ENCODE measurements around the gene UCHL3. TPM values are rescaled to one million over a fixed set of nuclear protein-coding genes. Genes with fewer than 3 reads are reported as not detected.
"Not testable (repeated sequence)": the region's sequence is repeated elsewhere in the genome, so short reads cannot be mapped to it uniquely, and the experiment has no call there.

Gene UCHL3
- total RNA-seq, 1 donor from 2014 or later: 23.2 TPM

DNA sequence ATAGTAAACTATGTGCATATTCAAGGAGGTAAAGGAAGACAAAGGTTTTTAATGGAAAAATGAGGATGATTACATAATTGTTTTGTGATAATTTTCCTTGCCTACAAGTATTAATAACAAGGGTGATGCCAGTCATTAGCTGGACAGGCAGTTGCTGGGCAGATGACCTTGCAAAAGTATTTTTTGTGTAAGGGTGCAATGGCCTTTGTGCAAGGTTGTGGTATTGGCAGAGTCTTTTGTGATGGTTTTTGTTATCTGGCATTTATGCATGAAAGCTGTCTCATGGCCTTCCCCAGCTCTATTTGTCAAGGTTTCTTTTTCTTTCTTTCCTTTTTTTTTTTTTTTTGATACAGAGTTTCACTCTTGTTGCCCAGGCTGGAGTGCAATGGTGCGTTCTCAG, 7.6 kb upstream of the UCHL3 start:
- no peaks in the 10 kb centered on the region for H3K9me3 ChIP-seq (replicated peaks)
- no peak for DNase-seq
- no peaks in the 10 kb centered on the region for H3K27me3 ChIP-seq (ENCODE audit: low read depth)
- no peak overlapping the region for H3K4me3 ChIP-seq
- intact Hi-C loops (cut with micrococcal nuclease): loop anchor here (5.0 to 10.0 kb wide), 2 partner anchors 65 to 237 kb away; no protein-coding TSS in a partner anchor
- H3K4me1 ChIP-seq: peaks cover 15% of the 10 kb centered on the region
- TF ChIP-seq, protein P1, sequence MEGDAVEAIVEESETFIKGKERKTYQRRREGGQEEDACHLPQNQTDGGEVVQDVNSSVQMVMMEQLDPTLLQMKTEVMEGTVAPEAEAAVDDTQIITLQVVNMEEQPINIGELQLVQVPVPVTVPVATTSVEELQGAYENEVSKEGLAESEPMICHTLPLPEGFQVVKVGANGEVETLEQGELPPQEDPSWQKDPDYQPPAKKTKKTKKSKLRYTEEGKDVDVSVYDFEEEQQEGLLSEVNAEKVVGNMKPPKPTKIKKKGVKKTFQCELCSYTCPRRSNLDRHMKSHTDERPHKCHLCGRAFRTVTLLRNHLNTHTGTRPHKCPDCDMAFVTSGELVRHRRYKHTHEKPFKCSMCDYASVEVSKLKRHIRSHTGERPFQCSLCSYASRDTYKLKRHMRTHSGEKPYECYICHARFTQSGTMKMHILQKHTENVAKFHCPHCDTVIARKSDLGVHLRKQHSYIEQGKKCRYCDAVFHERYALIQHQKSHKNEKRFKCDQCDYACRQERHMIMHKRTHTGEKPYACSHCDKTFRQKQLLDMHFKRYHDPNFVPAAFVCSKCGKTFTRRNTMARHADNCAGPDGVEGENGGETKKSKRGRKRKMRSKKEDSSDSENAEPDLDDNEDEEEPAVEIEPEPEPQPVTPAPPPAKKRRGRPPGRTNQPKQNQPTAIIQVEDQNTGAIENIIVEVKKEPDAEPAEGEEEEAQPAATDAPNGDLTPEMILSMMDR (IDR thresholded peaks at IDR 0.05; ENCODE audit: borderline replicate concordance): no peak
- H3K27ac ChIP-seq (replicated peaks): no peak overlapping the region
- H3K36me3 ChIP-seq: no peaks in the 10 kb centered on the region

DNA sequence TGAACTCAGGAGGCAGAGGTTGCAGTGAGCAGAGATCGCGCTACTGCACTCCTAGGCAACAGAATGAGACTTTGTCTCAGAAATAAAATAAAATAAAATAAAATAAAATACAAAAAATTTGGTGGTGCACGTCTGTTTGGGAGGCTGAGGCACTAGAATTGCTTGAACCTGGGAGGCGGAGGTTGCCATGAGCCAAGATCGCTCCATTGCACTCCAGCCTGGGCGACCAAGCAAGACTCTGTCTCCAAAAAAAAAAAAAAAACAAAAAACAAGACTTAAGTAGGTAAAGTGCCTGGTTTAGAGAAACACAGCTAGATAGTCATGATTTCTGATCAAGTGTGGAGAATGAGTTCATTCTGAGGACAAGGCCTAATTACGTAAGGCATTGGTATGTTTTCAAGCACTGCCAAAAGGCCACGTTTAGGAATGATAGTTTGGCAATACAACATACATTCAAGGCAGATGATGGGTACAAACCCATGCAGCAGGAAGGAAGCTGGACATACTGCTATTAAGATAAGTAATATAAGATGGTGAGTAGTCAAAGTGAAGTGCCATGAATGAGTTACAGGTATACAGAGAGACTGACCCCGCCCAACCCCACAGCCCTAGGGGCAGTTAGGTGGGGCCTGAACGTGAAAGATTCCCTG, 4.8 kb upstream of the UCHL3 start:
- TF ChIP-seq, protein P1 (IDR thresholded peaks at IDR 0.05; ENCODE audit: borderline replicate concordance): no peak
- H3K9me3 ChIP-seq (replicated peaks): no peaks in the 10 kb centered on the region
- H3K4me3 ChIP-seq: no peak overlapping the region
- peaks cover 6% of the 10 kb centered on the region for H3K4me1 ChIP-seq
- intact Hi-C loops (cut with micrococcal nuclease): loop anchor here (5.0 to 10.0 kb wide), 2 partner anchors 68 to 240 kb away; no protein-coding TSS in a partner anchor
- no peak overlapping the region for H3K27ac ChIP-seq (replicated peaks)
- no peaks in the 10 kb centered on the region for H3K27me3 ChIP-seq (ENCODE audit: low read depth)
- no peak for DNase-seq
- no peaks in the 10 kb centered on the region for H3K36me3 ChIP-seq

- H3K27ac ChIP-seq (replicated peaks); DNase-seq; H3K4me3 ChIP-seq; H3K36me3 ChIP-seq; H3K27me3 ChIP-seq (ENCODE audit: low read depth); H3K9me3 ChIP-seq (replicated peaks): not testable (repeated sequence)
- intact Hi-C loops (cut with micrococcal nuclease): loop anchor here (10.0 kb wide), 1 partner anchor 241 kb away; no protein-coding TSS in a partner anchor
- peaks cover 12% of the 10 kb centered on the region for H3K4me1 ChIP-seq
Measured at GRCh38 chr13:75545386-75545785, 4.2 kb upstream of the UCHL3 start.

DNA sequence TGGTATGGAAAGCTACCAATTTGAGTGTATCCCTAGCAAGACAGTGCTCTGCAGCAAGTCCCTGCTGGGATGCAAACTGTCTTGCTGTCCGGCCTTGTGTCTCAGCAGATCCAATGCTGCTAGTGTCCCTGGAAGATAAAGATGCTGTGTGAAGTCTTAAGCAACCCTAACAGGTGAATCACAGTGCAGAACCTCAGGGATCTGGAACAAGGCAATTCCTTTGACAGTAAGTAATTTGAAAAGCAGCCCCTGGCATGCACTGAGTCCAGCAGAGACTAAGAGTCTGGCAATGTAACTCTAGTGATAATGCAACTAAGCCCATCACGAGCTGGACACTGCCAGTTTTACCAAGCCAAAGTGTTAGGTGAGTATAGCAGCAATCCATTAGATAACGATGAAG, 1.7 kb upstream of the UCHL3 start:
- TF ChIP-seq, protein P1 (IDR thresholded peaks at IDR 0.05; ENCODE audit: borderline replicate concordance): no peak
- H3K27me3 ChIP-seq (ENCODE audit: low read depth): no peaks in the 10 kb centered on the region
- H3K9me3 ChIP-seq (replicated peaks): no peaks in the 10 kb centered on the region
- H3K36me3 ChIP-seq: no peaks in the 10 kb centered on the region
- H3K27ac ChIP-seq (replicated peaks): no peak overlapping the region
- intact Hi-C loops (cut with micrococcal nuclease): loop anchor here (10.0 kb wide), 1 partner anchor 243 kb away; no protein-coding TSS in a partner anchor
- H3K4me3 ChIP-seq: no peak overlapping the region
- H3K4me1 ChIP-seq: peaks cover 20% of the 10 kb centered on the region
- no peak for DNase-seq

GRCh38 chr13:75550159-75550567, 572 bp downstream of the UCHL3 start:
- Histone ChIP-seq H3K4me3 (peak overlapping the region; percentile 93), H3K27ac (replicated peaks) (peak overlapping the region; percentile 90), H3K4me1 (peaks cover 20% of the 10 kb centered on the region), H3K9me3 (replicated peaks) (no peaks in the 10 kb centered on the region), H3K27me3 (ENCODE audit: low read depth) (no peaks in the 10 kb centered on the region), H3K36me3 (peaks cover 10% of the 10 kb centered on the region)
- no peak for DNase-seq
- intact Hi-C loops (cut with micrococcal nuclease): no loop called here
- TF ChIP-seq, protein P1 (IDR thresholded peaks at IDR 0.05; ENCODE audit: borderline replicate concordance): no peak

- Histone ChIP-seq H3K4me1 (peaks cover 28% of the 10 kb centered on the region), H3K4me3 (no peak overlapping the region), H3K36me3 (peaks cover 10% of the 10 kb centered on the region), H3K27me3 (ENCODE audit: low read depth) (no peaks in the 10 kb centered on the region), H3K27ac (replicated peaks) (no peak overlapping the region), H3K9me3 (replicated peaks) (no peaks in the 10 kb centered on the region)
- TF ChIP-seq, protein P1 (IDR thresholded peaks at IDR 0.05; ENCODE audit: borderline replicate concordance): no peak
- intact Hi-C loops (cut with micrococcal nuclease): no loop called here
- no peak for DNase-seq
Measured at GRCh38 chr13:75554464-75554863, 4.9 kb downstream of the UCHL3 start.
